Measurements from ENCODE around the gene OCIAD2.
"Not testable (repeated sequence)": the region's sequence is repeated elsewhere in the genome, so short reads cannot be mapped to it uniquely, and the experiment has no call there.

Gene OCIAD2

GRCh38 chr4:48907706-48908477 lies 1.3 kb upstream of the OCIAD2 start:
- no peak for DNase-seq (ENCODE audit: extremely low read depth in 1 of 2, low read depth in 1 of 2)

- no peak for DNase-seq (ENCODE audit: extremely low read depth in 1 of 2, low read depth in 1 of 2)
Measured at GRCh38 chr4:48905363-48906015, 1.1 kb downstream of the OCIAD2 start.

DNA sequence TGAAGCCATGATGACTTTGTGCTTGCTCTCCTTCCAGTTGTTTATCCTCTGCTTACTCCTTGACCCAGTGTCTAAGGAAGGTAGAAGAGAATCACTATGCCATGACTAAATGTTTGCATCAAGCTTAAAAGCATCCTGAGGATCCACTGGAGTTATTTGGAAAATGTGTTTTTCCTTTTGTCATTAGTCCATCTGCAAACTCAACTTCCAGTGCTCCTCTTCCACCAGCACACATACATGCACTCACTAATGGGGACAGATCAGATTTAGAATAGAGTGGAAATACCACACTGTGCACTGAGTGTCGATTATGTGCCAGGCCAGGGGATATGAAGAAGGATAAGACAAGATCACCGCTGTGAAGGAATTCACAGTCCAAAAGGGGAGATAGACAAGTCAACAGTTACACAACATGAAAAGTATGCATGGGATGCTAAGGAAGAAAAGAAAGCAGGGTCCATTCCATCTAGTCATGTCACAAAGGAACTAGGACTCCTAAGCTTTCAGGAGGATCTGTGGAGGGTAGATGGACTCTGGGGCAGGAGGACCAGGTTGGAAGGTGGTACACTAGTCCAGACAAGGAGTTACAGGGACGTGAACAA lies 1.9 kb downstream of the OCIAD2 start:
- DNase-seq (ENCODE audit: extremely low read depth in 1 of 2, low read depth in 1 of 2): no peak

DNA sequence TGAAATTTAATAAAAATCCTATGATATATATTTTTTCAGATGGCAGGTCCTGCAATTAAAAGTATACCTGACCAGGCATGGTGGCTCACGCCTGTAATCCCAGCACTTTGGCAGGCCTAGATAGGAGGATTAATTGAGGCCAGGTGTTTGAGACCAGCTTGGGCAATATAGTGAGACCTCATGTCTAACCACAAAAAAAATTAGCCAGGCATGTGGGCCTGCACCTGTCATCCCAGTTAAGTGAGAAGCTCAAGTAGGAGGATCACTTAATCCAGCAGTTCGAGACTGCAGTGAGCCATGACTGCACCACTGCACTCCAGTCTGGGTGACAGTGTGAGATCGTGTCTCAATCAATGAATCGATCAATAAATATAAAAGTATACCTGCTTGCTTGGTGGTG lies 2.5 kb downstream of the OCIAD2 start:
- no peak for DNase-seq (ENCODE audit: extremely low read depth in 1 of 2, low read depth in 1 of 2)

DNA sequence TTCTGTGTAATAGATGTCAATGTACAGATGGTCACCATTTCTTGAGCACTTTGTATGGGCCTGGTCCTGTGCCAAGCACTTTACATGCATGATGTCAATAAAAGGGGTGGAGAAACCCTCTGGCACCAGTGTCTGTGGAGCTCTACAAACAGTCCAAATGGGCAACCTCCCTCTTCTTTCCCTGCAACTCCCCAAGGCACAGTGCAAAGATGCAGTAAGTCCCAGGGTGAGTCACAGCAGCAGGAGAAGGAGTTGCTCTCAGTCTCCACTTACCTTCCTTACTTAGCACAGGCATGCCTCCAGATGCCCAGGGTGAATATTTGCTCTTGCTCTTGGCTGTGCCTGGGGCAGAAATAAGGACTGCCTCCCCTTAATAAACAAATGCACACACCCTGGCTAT lies 4.3 kb downstream of the OCIAD2 start:
- DNase-seq (ENCODE audit: extremely low read depth in 1 of 2, low read depth in 1 of 2): no peak

GRCh38 chr4:48901196-48901595 lies 5.4 kb downstream of the OCIAD2 start:
- no peak for DNase-seq (ENCODE audit: extremely low read depth in 1 of 2, low read depth in 1 of 2)

DNA sequence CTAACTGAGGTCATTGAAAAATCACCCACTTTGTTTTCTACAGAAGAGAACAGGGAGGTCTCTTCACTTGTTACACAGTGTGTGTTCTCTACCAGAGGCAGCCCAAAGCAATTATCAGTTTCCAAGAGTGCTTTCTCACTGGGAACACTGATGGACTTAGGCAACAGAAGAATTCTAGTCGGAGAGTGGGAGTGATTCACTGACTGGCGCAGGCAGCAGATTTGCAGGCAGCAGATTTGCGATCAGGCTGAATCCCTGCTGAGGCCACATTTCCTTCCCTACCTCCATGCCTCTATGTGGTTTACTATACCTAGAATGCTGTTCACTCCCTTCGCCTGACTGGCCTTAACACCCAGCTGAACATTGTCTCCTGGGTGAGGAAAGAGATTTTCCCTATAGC lies 6.6 kb downstream of the OCIAD2 start:
- no peak for DNase-seq (ENCODE audit: extremely low read depth in 1 of 2, low read depth in 1 of 2)

DNA sequence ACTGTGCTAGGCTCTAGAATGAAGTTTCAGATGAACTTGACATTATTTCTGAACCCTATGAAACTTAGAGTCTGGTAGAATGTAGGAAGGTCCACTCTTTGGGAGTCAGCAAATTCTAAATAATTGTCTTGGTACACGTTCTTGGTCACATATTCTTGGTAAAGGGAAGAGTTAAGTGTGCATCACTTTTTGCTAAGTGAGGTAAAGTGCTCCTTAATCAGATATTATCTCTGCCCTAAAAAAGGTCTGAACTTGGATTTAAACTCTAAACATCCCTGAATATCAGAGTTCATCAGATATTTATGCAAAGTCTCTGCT lies 7.2 kb downstream of the OCIAD2 start:
- no peak for DNase-seq (ENCODE audit: extremely low read depth in 1 of 2, low read depth in 1 of 2)

DNA sequence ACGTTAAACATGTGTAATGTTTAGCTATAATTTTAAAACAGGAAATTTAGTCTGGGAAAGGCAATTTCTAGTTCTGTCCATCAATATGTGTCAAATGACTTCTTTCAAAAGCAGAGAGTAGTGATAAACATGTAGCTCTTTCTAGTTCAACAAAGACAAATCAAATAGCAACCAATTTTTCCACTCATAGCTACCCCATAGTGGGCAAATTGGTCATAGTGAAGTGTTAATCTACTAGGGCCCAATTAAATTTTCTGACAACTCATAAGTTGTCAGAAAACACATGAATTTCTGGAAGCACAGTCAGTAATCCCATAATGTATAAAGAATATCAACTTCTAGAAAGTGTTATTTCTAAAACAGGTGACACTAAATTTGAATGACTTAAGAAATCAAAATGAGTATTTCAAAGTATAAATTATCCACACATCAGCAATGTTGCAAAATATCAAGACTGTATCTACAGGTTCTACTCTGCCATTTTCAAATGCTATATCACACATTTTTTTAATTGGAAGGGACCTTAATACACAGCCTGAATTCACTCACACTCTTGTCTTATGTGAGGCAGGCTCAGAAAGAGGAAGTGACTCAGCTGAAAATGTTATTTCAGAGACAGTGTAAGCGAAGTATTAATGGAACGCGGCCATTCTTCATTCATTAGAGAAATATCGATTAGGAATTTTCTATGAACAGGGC lies 7.7 kb downstream of the OCIAD2 start:
- no peak for DNase-seq (ENCODE audit: extremely low read depth in 1 of 2, low read depth in 1 of 2)

GRCh38 chr4:48896845-48897244 lies 9.7 kb downstream of the OCIAD2 start:
- no peak for DNase-seq (ENCODE audit: extremely low read depth in 1 of 2, low read depth in 1 of 2)

DNA sequence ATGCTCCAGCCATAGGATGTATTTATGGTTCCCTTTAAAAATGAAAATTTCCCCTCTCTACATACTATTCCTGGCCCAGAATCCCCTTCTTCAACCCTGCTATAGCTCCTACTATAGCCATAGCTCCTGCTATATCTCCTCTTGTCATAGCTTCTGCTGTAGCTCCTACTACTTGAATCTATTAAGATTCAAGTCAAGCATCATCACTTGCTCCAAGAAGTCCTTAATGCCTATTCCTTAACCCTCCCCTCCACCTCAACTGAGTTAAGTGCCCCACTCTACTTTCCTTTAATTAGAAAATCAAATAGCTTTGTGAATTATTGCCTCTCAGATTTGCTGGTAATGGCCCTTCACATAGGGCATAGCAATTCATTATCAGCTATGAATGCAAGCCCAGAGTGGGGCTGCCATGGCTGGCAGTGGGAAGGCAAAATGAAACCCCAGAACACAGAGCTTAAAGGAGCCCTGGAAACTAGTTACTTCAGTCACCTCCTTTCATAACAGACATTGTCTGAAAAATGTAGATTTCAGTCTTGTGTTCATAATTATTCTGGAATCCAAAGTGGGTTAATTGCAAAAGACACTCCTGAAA lies 15.4 kb downstream of the OCIAD2 start:
- DNase-seq (ENCODE audit: extremely low read depth in 1 of 2, low read depth in 1 of 2): no peak

GRCh38 chr4:48889750-48890149 lies 16.8 kb downstream of the OCIAD2 start:
- DNase-seq (ENCODE audit: extremely low read depth in 1 of 2, low read depth in 1 of 2): not testable (repeated sequence)

DNA sequence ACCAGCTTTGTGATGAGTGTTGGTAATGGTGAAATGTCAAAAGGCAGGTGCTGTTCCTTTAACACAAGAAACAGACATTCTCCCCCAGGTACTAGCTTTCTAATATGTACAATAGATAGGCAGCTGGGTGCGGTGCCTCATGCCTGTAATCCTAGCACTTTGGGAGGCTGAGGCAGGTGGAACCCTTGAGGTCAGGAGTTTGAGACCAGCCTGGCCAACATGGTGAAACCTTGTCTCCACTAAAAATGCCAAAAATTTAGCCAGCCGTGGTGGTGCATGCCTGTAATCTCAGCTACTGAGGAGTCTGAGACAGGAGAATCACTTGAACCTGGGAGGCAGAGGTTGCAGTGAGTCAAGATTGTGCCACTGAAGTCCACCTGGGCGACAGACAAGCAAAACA lies 24.9 kb downstream of the OCIAD2 start:
- DNase-seq (ENCODE audit: extremely low read depth in 1 of 2, low read depth in 1 of 2): not testable (repeated sequence)

DNA sequence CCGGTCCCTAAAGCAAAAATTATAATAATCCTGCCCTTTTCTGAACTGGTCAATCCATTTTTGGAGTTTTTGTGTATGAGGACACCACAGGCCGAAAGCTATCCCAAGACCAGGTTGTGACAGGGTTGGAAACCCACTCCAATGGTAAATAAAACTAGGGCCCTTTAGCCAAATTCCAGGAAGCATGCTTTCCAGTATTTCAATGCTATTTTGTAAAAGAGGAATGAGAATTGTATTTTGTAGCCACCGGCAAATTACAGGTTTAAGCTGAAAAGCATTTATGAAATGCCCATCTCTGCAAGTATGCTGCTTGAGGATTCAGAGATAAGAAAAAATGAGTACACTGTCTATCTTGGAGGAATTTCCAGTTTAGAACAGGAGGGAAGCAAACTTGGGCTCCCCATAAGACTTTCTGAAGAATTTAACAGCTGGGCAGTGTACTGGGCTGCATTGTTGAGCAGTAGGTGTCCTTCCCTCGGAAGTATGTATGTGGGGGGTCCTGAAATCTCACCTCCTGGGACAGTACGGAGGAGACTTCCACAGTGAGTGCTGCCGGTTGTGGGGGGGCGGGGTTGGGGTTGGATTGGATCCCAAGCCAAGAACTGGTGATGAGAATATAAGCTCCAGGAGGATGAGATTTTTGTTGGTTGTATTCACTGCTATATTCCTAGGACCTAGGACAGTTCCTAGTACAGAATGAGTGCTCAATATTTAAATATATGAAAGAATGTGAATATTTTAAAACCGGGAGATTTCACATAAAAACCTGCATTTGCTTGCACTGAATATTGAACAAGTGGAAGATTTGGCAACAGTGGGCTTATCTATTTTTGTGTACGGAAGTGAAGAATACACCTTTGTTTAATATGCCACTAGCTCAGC lies 26.8 kb downstream of the OCIAD2 start:
- no peak for DNase-seq (ENCODE audit: extremely low read depth in 1 of 2, low read depth in 1 of 2)

GRCh38 chr4:48877827-48878535 lies 28.6 kb downstream of the OCIAD2 start:
- DNase-seq (ENCODE audit: extremely low read depth in 1 of 2, low read depth in 1 of 2): no peak

DNA sequence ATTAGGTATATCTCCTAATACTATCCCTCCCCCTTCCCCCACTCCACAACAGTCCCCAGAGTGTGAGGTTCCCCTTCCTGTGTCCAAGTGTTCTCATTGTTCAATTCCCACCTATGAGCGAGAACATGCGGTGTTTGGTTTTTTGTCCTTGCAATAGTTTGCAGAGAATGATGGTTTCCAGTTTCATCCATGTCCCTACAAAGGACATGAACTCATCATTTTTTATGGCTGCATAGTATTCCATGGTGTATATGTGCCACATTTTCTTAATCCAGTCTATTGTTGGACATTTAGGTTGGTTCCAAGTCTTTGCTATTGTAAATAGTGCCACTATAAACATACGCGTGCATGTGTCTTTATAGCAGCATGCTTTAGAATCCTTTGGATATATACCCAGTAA lies 41.9 kb downstream of the OCIAD2 start:
- not testable (repeated sequence) for DNase-seq (ENCODE audit: extremely low read depth in 1 of 2, low read depth in 1 of 2)

DNA sequence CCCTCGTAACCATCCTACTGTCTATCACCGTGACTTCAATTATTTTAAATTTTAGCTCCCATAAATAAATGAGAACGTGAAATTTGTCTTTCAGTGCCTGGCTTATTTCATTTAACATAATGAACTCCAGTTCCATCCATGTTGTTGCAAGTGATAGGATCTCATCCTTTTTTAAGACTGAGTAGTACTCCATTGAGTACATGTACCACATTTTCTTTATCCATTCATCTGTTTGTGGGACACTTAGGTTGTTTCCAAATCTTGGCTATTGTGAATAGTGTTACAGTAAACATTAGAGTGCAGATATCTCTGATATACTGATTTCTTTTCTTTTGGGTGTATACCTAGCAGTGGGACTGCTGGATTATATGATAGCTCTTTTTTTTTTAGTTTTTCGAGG lies 42.8 kb downstream of the OCIAD2 start:
- no peak for DNase-seq (ENCODE audit: extremely low read depth in 1 of 2, low read depth in 1 of 2)

- no peak for DNase-seq (ENCODE audit: extremely low read depth in 1 of 2, low read depth in 1 of 2)
Measured at GRCh38 chr4:48862661-48863060, 43.9 kb downstream of the OCIAD2 start.

- no peak for DNase-seq (ENCODE audit: extremely low read depth in 1 of 2, low read depth in 1 of 2)
Measured at GRCh38 chr4:48862038-48862437, 44.5 kb downstream of the OCIAD2 start.

- no peak for DNase-seq (ENCODE audit: extremely low read depth in 1 of 2, low read depth in 1 of 2)
Measured at GRCh38 chr4:48858130-48858529, 48.4 kb downstream of the OCIAD2 start.

Measured in activated CD8-positive, alpha-beta memory T cell treated with anti-CD3 and anti-CD28 coated beads for 1 hour (primary cell).